Endothelial cell of umbilical vein (primary cell): ENCODE results near the gene GBP3.

Experiments
- CTCF ChIP-seq, 2 donors: IDR thresholded peaks; 1 replicate in 1 of 2; 2 replicates in 1 of 2; pipeline ENCODE4 v1.5.1; 2011; ENCODE audit warnings: low read length in 2 of 2, mild to moderate bottlenecking in 2 of 2, moderate library complexity in 2 of 2, control low read depth in 1 of 2, inconsistent platforms in 1 of 2, low read depth in 1 of 2; ENCODE audit not compliant: insufficient read depth in 1 of 2; ENCODE audit errors: extremely low read depth in 1 of 2
- EZH2 ChIP-seq: IDR thresholded peaks from 2 replicates; pipeline ENCODE4 v1.6.1; 2012; ENCODE audit warnings: borderline replicate concordance, low read depth, mild to moderate bottlenecking, moderate library complexity, low read length, inconsistent platforms; ENCODE audit not compliant: severe bottlenecking
- FOS ChIP-seq: IDR thresholded peaks from 2 replicates; pipeline ENCODE4 v1.6.1; 2011; ENCODE audit warnings: mild to moderate bottlenecking, low read length, moderate library complexity, borderline replicate concordance; ENCODE audit not compliant: insufficient read depth
- GATA2 ChIP-seq: IDR thresholded peaks from 2 replicates; pipeline ENCODE4 v1.7.0; 2011; ENCODE audit warnings: low read depth, mild to moderate bottlenecking, moderate library complexity, mixed read lengths, low read length; ENCODE audit not compliant: insufficient read length, insufficient read depth
- MAX ChIP-seq: IDR thresholded peaks from 2 replicates; pipeline ENCODE4 v1.6.1; 2011; ENCODE audit not compliant: insufficient read depth, insufficient read length
- POLR2A ChIP-seq: IDR thresholded peaks from 2 replicates; pipeline ENCODE4 v1.6.1; 2012; ENCODE audit warnings: low read depth, mild to moderate bottlenecking, control low read depth, low read length
- POLR2AphosphoS5 ChIP-seq: IDR thresholded peaks from 2 replicates; pipeline ENCODE4 v1.6.1; 2012; ENCODE audit warnings: low read depth, mild to moderate bottlenecking, control low read depth, low read length, moderate library complexity; ENCODE audit not compliant: insufficient read depth

GRCh38 chr1:89043940-89044339 lies 21.3 kb upstream of the GBP3 start:
- TF ChIP-seq CTCF (IDR thresholded peaks at IDR 0.05; ENCODE audit: extremely low read depth in 1 of 2, insufficient read depth in 1 of 2, low read depth in 1 of 2, low read length in 2 of 2) (no peak), POLR2A (no peak), EZH2 (no peak), MAX (no peak), POLR2AphosphoS5 (no peak), GATA2 (no peak), FOS (no peak)
